ENCODE results near the gene PRKCE.

Gene PRKCE

DNA sequence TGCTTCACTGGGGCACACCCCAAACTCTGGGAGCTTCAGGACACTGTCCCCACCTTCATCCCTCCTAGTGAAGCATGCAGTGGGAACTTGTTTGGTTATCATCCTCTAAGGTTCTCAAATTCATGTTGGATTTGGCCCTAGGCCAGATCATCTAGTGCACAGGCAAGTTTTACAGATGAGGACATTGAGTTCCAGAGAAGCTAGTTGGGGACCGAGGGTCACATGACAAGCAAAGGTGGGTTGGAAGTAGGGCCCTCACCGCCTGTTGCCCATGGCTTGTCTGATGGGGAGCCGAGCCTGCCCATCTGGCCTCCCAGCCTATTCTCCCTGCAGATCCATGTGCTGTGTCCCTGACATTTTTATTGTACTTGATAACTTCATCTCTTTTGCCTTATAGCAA is 2.8 kb downstream of the PRKCE start:
- no peak overlapping the region for H3K27ac ChIP-seq
- no peak for DNase-seq (ENCODE audit: low read depth, low spot score)

DNA sequence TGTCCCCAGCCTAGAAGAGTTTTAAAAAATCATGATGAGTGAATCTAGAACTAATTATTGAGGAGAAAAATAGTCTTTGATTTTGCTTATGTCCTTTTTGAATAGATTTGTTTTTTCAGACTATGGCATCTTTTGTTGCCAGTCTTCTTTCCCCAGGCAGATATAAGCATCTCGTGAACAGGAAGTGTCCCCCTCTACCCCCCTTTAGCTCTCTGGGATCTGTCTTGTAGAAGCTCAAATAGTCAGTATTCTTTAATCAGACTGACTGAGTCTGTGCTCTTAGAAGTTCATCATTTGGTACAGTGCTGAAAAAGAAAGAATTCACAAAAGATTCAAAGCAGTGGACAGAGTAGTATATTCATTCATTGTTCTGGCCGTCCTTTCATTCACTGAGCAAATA is 10.4 kb downstream of the PRKCE start:
- DNase-seq (ENCODE audit: low read depth, low spot score): no peak

DNA sequence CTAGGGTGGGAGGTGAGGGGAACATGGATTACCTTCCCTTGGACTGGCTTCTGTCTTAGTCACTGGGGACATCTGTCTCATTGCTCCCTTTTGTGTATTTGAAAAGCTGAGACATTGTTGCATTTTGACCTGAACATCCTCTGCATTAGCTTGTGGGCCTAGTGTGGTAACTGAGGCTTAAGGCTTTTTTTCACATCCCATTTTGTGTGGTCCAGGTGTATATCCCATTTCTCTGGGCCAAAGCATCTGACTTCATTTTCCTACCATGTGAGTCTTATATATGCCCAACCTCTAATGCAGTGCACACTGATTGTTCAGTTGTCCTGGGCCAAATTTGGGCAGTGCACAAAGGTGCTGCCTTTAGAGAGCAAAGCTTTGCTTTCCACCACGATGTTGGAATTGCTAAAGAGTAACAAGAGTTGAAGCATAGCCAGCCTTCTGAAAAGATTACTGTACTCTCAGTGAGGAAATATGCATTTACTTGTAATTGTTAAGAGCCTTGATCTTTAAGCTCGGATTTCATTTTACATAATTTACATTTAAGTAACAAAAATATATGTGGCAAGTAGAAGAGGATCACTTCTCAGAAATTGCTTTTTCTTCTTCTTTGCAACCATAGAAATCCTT is 13.3 kb downstream of the PRKCE start:
- DNase-seq (ENCODE audit: low read depth, low spot score): no peak

More for the DNA sequence above, 10.4 kb downstream of the PRKCE start:
- no peak overlapping the region for H3K27ac ChIP-seq

DNA sequence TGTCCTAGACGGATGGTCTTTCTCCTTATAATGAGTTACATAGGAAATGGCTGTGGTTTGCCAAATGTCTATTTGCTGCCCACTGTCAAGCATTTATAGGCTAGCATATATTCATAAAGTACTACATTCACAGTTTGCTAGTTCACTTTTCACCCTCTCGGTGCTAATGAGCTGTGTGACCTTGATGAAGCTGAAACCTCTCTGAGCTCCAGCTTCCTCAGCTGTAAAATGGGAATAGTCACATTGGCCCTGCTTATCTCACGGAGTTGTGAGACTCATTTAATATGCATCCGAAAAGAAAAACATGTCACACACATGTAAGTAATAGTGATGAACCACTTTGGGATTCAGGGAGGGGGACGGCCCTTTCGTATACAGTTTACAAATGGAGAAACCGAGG is 17.0 kb downstream of the PRKCE start:
- H3K27ac ChIP-seq: no peak overlapping the region
- no peak for DNase-seq (ENCODE audit: low read depth, low spot score)

More for the DNA sequence above, 13.3 kb downstream of the PRKCE start:
- no peak overlapping the region for H3K27ac ChIP-seq

DNA sequence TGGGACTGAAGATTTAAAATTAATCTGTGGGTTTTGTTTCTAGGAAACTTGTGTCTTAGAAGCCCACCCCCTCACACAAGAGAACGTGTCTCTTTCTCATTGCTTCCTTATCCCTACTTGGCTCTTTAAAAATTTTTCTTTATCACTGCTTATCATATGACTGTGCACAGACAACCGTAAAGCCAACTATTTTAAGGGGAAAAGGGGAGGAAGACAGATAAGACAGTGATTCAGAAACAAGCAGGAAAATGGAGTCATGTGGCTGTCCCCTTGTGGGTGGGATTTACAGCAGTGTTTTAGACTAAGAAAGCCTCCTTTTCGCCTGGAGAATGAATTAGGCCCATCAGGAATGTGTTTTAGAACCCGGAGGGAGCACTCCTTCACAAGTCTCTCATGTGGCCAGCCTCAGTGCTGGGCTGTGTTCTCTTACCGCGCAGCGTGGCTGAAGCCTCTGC is 17.6 kb downstream of the PRKCE start:
- DNase-seq (ENCODE audit: low read depth, low spot score): no peak
- no peak overlapping the region for H3K27ac ChIP-seq

DNA sequence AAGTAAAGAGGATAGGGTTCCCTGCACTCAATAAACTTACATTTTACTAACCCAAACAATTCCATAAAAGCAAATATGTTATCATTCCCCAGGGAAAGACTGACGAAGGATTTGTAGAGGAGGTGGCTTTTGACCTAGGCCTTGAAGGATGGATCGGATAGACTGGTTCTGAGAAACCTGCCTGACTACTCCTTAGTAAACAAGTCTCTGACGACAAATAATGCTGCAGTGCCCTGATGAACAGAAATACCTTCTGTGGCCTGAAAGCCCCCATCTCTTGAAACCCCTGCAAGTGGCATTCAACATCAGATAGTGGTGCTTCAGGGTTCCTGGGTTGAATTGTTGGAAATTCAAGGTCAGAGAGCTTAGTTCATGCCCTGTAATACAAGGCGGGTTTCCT is 19.2 kb downstream of the PRKCE start:
- H3K27ac ChIP-seq: no peak overlapping the region
- DNase-seq (ENCODE audit: low read depth, low spot score): no peak

DNA sequence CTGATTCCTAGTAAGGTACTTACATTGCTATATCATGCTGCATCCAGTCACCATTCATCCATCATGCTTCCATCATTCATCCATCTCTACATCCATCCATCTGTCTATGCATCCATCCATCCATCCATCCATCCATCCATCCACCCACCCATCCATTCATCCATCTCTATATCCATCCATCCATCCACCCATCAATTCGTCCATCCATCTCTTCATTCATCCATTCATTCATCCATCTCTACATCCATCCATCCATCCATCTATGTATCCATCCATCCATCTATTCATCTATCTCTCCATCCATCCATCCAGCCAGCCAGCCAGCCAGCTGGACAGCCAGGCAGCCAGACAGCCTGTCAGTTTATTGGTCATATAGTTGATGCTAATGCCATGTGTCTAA is 20.7 kb downstream of the PRKCE start:
- no peak overlapping the region for H3K27ac ChIP-seq
- no peak for DNase-seq (ENCODE audit: low read depth, low spot score)

DNA sequence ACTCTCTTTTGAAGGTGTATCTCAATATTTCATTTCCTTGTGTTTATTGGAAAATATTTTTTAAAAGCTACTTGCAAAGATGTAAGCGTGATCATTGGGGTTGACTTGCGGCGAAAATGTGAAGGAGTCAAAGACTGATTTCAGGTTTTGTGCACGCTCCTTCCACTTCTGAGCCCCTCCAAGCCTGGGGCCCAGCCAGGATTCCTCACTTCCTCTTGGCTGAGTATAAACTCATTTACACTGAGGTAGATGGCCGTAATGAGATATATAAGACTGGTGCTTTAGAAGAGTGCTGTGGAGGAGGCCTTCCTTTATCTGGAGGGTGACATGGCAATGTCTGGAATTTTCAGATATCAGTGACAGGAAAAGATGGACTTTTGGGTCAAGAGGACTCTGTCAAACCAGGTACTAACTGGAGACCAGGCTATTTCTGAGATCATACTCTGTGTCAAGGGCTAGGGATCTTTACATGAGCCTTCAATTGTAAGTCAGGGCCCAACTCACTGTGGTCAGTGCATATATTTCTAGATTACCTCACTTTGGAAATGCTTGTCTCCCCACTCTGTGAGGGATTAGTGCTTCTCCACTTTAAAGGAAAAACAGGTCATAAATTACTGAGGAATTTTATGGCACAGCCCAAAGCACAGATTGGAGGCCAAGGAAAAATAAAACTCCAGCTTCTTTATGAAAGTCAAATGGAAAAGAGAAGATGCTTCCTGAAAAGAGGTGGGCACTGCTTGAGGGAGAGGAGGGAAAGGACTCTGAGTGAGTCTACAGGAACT is 22.8 kb downstream of the PRKCE start:
- no peak for DNase-seq (ENCODE audit: low read depth, low spot score)
- H3K27ac ChIP-seq: peak overlapping the region; percentile 63

DNA sequence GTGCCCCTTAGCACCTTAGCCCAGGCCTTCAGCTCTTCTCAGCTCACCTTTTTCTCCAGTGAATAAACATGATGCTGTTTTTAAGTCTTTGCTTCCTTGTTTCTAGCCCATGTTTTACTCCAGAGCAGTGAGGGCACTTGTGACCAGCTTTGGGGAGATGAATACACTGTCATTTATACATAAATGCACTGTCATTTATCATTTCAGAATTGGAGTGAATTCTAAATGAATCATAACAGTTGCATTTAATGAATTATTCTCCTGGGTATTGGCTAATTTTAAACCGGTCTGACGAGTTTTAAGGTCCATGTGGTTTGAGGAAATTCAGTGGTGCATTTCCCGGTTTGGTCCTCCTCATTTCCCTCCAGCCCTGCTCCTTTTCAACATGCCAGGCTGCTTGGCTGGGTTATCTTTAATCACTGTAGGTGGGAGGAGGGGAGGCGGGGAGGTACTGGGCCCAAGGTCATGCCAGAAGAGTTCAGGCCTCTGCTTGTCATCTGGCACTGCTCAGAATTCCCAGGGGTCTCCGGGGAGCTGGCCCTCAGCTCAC is 23.9 kb downstream of the PRKCE start:
- H3K27ac ChIP-seq: peak overlapping the region; percentile 63
- peak; percentile 49 for DNase-seq (ENCODE audit: low read depth, low spot score)

DNA sequence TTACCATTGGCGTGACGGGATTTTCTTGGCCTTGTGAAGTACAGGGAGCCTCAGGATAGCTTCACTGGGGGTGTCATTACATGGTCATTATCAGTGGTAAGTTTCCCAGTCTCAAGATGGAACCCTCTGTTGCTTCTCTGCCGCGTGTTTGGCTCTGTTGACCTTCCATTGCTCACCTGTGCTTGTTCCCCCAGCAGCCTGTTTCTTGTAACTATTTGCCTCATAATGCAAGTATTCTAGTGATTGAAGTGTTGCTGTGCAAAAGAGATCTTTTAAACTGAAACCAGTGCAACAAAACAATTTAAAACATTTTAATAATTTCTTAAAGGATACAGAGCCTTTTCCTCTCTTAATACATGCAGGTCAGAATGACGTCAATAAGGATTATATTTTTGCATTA is 24.6 kb downstream of the PRKCE start:
- H3K27ac ChIP-seq: peak overlapping the region; percentile 63
- DNase-seq (ENCODE audit: low read depth, low spot score): no peak

DNA sequence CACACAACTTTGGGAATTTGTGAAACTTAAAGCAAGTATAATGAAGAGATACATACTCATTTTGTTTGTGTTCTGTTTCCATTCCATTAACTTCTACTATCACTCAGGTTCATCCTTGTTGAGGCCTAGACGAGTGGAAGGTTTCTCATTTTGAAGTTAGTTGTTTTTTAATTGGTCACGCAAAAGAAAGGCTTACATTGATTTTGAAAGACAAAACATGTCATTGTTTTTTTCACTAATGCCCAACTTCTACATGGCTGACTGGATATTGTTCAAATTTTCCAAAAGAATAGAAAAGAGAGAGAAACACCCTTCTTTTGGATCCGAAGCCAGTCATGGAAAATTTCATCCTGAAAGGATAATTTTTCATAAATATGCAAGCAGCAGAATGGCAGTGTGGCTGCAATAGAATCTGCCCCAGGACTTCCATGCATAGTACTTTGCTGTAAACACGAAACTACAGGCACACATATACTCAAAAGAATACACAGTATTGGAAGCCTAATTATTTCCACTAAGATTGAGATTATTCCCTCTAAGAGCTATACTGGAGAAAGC is 27.4 kb downstream of the PRKCE start:
- H3K27ac ChIP-seq: no peak overlapping the region
- DNase-seq (ENCODE audit: low read depth, low spot score): no peak

DNA sequence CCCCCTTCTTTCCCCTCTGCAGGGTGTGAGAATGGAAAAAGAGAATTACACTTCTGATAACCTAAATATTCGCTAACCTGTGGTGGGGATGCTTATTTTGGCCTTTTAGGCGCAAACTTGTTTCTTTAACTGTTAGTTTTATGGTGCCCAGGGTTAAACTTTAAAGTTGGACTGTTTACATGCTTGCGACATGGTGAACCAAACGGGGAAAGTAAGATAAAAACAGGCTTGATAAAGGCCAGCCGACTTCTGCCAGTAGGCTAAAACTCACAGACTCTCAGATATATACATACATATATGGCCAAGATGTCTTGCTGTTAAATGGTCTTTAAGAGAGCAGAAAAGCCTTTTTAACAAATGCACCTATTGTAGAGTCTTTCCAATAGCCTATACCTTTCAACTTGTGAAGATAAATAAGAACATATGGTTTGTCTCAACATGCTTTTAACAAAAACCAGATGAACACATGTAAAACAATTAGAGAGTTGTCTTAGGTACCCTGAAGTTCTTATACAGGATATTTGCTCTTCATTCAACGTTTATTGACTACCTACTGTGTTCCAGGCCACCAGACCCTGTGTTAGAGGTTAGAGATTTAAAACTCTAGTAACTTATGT is 29.0 kb downstream of the PRKCE start:
- DNase-seq (ENCODE audit: low read depth, low spot score): no peak
- no peak overlapping the region for H3K27ac ChIP-seq

DNA sequence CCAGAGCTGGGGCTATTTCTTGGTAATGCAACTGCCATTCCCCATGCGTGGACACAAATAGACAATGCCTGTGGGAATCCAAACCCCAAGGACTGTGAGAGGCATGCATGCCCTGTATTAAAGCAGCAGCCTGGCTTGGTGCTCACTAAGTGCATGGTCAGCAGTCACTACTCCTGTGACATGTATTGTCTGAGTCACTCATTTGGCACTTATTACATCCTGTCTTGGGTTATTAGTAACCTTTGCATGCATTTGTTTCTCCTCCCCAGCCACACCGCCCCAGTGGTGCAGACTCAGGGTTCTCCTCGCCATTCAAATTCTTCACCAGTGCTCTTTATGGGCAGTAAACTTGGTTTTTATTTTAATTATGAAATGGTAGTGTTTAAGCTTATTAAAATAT is 30.2 kb downstream of the PRKCE start:
- DNase-seq (ENCODE audit: low read depth, low spot score): peak; percentile 63

DNA sequence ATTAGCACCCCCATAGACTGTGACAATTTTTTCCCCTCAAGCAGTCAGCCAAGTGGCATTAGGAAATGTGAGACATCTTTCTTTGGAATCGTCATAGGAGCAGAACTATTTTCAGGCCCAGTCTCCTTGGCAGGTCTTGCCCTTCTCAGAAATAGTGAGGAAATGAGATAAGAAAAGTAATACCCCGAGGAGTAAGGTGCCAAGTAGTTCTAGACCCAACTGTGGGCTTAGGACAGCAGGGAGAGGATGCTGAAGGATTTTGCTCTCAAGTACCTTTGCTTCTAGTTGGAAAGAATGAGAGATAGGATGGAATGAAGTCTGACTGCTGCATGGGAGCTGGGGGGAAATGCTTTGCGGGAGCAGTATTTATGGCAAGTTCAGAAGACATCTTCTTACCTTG is 31.8 kb downstream of the PRKCE start:
- peak overlapping the region; percentile 67 for H3K27ac ChIP-seq
- DNase-seq (ENCODE audit: low read depth, low spot score): no peak

More for the DNA sequence above, 30.2 kb downstream of the PRKCE start:
- H3K27ac ChIP-seq: peak overlapping the region; percentile 67

DNA sequence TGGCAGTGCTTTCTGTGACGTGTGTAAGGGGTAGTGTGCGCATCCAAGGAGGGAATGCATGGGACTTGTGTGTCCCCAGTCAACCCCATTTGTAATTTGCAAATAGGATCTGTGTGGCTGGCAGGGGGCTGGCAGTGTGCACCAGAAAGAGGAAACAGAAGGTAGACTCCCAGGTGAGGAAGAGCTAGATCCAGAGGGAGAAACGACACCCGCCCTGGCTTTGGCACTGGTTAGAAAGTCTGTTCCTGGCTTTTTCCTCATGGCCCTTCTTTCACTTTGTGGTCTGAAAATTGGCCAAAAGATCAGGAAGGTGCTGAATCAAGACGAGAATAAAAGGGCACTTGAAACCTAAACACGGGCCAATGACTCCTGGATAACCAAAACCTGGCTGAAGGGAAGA is 33.3 kb downstream of the PRKCE start:
- no peak for DNase-seq (ENCODE audit: low read depth, low spot score)
- no peak overlapping the region for H3K27ac ChIP-seq

DNA sequence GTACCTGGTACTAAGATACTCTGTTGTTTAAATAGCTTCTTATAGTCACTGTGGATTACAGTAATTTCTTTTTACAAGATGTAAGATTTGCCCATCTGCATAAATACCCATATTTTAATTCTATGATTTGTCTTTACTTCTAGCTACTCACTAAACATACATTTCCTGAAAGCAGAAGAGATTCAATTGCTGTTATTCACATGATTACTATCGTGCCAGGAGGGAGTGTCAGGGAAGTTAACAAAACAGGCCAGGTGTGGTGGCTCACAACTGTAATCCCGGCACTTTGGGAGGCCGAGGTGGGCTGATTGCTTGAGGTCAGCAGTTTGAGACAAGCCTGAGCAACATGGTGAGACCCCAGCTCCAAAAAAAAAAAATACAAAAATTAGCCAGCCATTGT is 33.8 kb downstream of the PRKCE start:
- H3K27ac ChIP-seq: no peak overlapping the region
- no peak for DNase-seq (ENCODE audit: low read depth, low spot score)

DNA sequence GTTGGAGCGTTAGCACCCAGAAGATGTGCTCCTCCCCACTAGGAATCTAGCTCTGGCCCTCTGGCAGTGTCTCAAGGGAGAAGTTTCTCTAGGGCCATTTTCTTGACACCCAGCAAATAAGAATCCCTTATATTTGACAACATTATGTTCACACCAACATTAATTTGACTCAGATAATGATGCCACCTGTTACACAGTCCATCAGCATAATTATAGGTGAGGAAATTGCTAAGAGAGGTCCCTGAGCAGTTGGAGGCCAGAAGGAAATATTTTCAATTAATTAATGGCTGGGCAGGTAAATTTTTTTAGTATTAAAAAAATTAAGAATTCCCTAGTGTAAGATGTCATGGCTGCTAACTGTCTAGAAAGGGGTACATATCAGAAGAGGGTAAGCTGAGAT is 36.5 kb downstream of the PRKCE start:
- H3K27ac ChIP-seq: no peak overlapping the region
- DNase-seq (ENCODE audit: low read depth, low spot score): no peak

DNA sequence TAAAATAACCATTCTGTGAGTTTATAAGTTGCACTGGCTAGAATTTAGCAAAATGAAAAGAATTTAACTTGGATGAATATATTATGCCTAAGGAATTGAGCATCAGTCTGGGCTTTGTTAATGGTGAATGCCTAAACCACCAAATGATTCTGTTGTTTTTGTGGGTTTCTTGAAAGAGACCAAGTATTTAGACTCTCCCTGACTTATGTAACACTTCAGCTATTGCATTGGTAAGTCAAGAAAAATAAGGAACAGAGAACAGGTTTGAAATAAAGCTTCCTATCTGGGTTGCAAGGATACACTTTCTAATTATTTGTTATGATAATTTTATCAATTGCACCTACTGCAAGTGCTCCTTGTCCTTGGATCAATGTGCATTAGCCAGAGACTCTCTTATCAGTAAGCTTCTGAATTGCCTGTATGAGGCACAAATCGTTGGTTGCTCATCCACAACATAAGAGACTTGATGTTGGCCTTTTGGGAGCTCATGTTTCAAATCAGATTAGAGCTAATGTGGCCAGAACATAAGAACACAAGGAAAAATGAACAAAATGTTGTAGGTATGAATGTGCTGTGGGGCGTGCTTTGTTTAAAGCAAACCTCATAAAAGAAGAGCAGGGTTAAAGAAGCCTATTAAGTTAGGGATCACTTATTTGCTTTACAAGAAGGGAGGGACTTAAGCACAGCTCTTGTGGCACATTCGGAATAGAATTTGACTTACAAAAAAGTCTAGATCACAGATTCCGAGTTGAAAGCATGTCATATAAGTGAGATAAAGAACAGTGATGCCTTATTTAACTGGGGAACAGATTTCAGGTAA is 37.2 kb downstream of the PRKCE start:
- H3K27ac ChIP-seq: no peak overlapping the region
- no peak for DNase-seq (ENCODE audit: low read depth, low spot score)

DNA sequence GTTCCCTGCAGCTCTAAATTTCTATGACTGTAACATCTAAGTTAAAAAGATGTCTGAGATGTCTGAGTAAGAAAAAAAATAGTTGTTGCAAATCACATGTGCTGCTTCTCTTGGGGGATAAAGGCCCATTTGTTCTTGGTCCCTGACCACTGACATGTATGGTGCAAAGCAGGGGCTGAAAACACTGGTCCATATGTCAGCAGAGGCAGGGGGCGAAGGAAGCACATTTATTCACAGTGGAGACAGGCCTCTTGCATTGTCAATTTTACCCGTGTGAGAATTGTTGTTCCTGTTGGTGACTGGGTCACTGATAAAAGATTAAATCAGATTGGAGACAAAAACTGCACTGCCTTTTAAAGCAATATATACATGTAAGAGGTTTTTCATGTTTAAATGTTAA is 38.8 kb downstream of the PRKCE start:
- no peak for DNase-seq (ENCODE audit: low read depth, low spot score)
- H3K27ac ChIP-seq: no peak overlapping the region
